Putamen (tissue), 1 donor: ENCODE results near the gene RASA4B.
A peak's percentile ranks its signal among the peaks of the same experiment; 100 is the strongest.
"Not testable (repeated sequence)": the region's sequence is repeated elsewhere in the genome, so short reads cannot be mapped to it uniquely, and the experiment has no call there.

Experiments used
- DNase-seq: peaks from one replicate; pipeline ENCODE4 v3.0.0-alpha.2; 2016; ENCODE audit warnings: low spot score

RASA4B gene

DNA sequence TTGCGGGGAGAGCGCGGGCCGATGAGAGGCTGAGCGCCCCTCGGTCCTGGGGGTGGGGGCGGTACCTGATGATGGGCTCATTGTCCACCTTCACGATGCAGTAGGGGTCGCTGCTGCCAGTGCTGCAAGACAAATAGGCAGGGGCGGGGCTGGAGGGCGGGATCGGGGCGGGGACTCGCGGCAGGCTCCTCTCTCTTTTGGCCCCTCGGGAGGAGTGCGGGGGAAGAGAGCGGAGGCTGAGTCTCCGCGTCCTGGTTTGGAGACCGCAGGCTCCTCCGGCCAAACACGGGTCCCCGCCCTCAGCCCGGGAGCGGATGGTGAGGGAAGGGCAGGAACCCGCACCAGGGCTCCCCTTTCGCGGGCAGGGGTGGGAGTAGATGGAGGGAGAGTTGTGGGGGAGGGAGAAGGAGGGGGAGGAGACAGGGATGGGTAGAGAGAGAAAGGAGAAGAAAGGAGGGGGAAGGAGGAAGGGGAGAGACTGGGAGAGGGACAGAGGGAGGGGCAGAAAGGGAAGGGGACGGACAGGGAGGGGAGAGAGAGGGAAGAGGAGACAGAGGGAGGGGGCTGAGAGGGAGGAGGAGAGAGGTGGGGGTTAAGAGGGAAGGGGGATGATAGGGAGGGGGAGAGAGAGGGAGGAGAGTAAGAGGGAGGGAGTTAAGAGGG lies 5.6 kb downstream of the RASA4B start:
- not testable (repeated sequence) for DNase-seq

- not testable (repeated sequence) for DNase-seq
These were observed 7.0 kb downstream of the RASA4B start for GRCh38 chr7:102510575-102510974.

DNA sequence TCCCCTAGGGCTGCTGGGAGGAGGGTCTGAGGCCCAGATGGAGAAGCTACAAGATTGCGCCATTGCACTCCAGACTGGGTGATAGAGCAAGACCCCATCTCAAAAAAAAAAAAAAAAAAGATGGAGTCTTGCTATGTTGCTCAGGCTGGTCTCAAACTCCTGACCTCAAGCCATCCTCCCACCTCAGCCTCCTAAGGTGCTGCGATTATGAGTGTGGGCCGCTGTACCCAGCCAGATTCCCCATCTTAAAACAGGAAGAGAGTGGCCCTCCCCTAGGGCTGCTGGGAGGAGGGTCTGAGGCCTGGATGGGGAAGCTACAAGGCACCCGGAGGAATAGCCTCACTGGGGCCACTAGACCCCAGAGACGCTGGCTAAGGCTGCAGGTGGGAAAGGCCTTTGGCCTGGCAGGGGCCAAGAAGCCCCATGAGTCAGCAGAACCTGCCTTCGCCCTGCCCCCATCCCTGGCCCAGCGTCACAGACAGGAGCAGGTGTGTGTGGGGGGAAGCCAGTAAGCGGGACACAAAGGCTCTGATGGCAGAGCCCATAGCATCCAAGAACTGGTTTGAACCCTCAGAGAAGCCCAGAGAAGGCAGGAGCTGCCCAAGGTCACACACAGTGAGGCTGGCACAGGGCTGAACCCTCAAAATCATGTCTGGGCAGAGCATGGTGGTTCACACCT lies 10.0 kb downstream of the RASA4B start:
- DNase-seq = not testable (repeated sequence)

DNA sequence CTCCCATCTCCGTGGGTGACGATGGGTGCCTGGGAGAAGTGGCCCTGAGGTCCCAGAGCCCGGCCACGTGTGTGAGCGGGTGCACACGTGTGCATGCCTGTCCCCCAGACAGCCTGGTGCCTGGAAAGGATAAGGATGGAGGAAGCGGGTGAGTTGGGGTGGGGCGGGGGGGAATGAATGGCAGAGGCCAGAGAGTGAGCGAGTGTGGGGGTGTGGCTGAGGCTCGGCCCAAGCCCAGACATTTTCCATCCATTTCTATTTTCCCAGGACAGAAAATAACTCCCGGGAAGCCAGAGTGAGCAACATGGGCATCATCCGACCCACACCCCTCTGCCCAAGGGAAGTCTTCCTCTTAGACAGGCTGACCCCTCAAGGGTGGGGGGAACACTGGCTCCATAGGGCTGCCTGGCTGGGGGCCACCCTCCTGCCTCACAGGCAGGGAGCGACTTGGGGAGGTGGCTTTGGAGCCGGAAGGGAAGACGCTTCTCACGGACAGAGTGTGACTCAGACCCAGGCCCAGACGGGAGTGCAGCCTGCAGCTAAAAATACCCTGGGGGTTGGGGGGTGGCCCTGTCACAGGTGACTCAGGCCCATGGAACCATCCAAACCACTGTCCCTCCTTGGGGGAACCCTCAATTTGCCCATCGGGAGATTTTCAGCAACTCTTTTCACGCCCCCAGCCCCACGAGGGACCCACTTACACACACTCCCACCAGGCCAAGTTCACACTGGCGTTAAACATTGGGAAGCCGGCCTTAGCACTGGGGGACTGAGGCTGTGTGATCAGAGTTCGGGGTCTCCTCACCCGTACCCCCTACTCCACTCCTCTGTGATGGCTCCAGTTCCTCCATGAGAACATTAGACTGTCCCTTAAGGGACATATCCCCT lies 12.0 kb downstream of the RASA4B start:
- not testable (repeated sequence) for DNase-seq

GRCh38 chr7:102503141-102503540 lies 14.4 kb downstream of the RASA4B start:
- DNase-seq = not testable (repeated sequence)

- DNase-seq = not testable (repeated sequence)
These were observed 19.3 kb downstream of the RASA4B start for GRCh38 chr7:102498321-102498720.

DNA sequence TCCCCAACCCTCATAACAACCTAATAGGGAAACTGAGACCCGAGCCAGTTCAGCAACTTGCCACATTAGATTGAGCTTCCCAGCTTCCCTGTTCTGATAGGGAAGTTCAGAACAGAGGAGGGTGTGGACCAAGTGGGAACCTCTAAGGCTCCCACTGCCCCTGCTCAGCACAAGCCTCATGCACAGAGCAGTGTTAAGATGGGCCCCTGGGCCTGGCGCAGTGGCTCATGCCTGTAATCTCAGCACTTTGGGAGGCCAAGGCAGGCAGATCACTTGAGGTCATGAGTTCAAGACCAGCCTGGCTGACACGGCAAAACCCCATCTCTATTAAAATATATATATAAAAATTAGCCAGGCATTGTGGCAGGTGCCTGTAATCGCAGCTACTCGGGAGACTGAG lies 20.3 kb downstream of the RASA4B start:
- not testable (repeated sequence) for DNase-seq

GRCh38 chr7:102496861-102497260 lies 20.7 kb downstream of the RASA4B start:
- DNase-seq = not testable (repeated sequence)

DNA sequence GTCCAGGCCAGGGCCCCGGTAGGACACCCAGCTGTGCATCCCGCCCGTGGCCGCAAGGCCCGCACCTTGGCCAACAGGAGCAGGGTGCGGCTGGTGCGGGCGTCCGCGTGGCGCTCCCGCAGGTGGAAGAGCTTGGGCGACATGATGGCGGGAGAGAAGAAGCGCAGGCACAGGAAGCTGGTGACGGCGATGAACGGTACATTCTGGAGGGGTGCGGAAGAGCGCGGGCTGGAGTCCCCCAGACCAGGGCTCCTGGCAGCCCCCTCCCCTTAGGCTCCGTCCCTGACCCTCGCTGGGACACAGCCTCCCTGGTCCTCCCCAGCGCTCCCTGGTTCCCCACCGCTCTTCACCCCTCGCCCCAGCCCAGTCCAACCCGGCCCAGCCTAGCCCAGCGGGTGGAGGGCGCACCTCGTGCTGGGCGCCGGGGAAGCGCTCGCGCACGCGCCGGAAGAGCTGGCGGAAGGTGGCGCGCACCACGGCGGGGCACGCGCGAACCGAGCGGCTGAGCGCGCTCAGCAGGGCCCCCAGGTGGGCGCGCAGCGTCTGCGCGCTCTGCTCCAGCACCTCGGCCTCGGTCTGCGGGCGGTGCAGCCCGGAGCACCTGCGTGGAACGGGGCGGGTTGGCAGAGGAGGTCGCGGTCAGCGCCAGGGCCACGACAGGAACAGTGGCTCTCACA lies 23.0 kb downstream of the RASA4B start:
- not testable (repeated sequence) for DNase-seq

DNA sequence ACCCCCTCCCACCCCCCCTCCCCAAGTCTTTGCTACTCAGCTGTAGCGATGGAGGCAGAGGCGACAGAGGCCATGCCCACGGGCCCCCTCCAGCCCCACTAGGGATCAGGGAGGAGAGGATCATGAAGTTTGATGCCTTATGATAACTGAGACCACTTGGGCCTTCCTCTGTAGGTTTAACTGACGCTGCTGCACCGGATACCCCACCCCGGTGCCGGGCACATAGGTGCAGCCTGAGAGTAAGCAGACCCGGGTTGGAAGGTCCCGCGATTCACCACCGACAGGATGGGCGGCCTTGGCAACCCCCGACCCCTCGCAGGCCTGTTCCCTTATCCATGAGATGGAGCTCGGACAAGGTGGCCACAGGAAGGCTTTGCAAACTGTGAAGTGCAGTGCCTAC lies 23.6 kb downstream of the RASA4B start:
- not testable (repeated sequence) for DNase-seq

- DNase-seq = not testable (repeated sequence)
These were observed 24.2 kb downstream of the RASA4B start for GRCh38 chr7:102493220-102493935.

DNA sequence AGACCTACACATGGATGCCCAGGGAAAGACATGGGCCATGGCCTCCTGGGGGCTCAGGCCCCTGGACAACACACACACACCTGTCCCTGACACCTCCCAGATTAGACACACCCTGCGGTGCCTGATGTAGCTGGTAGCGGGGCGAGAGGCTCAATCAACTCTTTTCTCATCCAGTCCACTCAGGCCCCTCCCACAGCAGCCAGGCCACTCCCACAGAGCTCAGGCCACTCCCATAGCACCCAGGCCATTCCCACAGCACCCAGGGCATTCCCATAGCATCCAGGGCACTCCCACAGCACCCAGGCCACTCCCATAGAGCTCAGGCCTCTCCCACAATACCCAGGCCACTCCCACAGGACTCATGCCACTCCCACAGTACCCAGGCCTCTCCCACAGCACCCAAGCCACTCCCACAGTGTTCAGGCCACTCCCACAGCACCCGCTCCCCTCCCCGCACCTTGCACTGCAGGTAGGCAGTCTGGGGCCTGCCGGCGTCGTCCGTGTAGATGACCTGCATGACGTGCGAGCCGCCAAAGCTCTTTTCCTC lies 27.0 kb downstream of the RASA4B start:
- not testable (repeated sequence) for DNase-seq

GRCh38 chr7:102484317-102484716 lies 33.3 kb downstream of the RASA4B start:
- not testable (repeated sequence) for DNase-seq

DNA sequence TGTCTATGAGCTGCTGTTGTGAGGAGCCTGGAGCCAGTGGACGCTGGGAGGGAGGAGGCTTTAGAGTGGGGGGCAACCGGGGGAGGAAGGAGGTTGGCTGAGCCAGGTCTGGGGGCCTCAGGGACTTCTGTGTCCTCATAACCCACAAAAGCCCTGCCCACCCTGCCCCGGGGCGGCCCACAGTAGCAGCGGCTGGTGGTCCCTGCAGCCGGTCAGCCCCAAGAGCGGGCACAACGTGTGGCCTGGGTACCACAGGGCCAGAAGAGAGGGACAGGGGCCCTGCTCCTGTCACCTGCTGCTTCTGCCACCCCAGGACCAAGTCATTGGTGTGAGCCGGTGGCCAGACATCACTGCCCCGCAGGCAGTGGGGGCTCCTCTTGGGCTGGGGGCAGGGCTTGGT lies 35.6 kb downstream of the RASA4B start:
- DNase-seq = not testable (repeated sequence)

DNA sequence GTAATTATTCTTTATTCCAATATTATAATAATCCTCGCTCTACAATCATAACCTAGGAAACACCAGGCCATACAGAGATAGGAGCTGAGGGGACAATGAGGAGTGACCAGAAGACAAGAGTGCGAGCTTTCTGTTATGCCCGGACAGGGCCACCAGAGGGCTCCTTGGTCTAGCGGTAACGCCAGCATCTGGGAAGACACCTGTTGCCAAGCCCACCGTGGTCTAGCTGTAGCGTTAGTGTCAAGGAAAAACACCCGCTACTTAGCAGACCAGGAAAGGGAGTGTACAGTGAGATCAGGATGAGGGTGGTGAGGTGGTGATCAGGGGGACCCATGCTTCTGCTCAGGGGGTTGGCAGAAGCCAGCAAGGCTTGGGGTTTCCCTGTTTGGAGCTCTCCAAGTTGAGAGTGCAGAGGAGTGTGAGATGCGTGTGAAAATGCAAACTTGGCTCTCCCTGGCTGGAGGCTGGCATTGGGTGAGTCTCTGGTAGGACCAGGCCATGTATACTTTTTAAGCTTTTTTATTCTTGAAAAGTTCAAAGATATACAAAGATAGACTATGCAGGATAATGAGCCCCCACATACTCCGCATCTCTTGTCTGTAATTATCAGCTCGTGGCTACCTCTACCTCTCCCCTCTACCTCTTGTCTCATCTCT lies 37.5 kb downstream of the RASA4B start:
- not testable (repeated sequence) for DNase-seq

- DNase-seq = not testable (repeated sequence)
These were observed 38.4 kb downstream of the RASA4B start for GRCh38 chr7:102479209-102479584.

GRCh38 chr7:102478314-102479208 lies 39.0 kb downstream of the RASA4B start, which contains the start of gene POLR2J:
TSS of gene POLR2J (minus strand) at chr7:102478922. CDS start at chr7:102478860, 62 bp downstream.
- peak; percentile 49 for DNase-seq

DNA sequence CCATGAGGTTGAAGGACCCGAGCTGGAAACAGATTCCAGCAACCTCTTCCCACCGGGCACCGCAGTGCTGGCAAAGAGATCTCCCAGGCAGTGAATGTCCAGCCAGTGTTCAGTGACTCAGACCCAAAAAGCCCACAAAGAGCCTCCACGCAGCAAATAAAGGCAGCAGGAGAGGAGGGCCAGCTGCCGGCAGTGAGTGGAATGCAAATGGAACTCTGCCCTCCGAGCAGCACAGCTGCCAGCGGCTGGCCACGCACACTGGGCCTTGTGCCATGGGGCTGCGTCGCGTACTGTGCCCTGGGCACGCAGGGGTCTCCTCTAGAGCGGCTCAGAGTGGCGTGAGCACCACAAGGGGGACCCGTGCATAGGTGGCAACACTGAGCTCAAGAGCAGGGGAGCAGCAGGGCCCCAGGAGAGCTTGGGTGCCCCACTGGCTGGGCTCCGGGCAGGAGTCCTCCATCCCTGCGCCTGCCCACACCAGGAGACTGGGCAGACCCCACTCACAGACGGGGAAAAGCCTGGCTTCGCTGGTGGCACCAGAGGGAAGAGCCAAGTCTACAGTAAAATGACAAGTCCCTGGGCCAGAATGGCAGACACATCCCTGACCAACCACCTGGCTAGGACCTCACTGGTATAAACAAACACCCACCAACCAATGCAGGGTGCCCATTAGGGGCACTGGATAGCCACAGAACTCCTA lies 42.7 kb downstream of the RASA4B start:
- not testable (repeated sequence) for DNase-seq

GRCh38 chr7:102474116-102474515 lies 43.5 kb downstream of the RASA4B start:
- DNase-seq = not testable (repeated sequence)
